Measurements from ENCODE around the gene LLCFC1. TPM values are rescaled to one million over a fixed set of nuclear protein-coding genes. Genes with fewer than 3 reads are reported as not detected.

LLCFC1 gene
- total RNA-seq, 1 experiment from 2014 or later = not detected

- TF ChIP-seq EZH2 (IDR thresholded peaks at IDR 0.05; ENCODE audit: borderline replicate concordance, low read depth, low read length, poor library complexity, severe bottlenecking) = no peak
- TF ChIP-seq CTCF (conservative IDR thresholded peaks at IDR 0.05; ENCODE audit: low read depth, low read length) = no peak
- Histone ChIP-seq H3K4me3 (ENCODE audit: low read depth, low read length, poor library complexity, severe bottlenecking) (no peak overlapping the region), H3K36me3 (ENCODE audit: insufficient read depth, low read length, poor library complexity, severe bottlenecking) (no peaks in the 10 kb centered on the region), H3K27ac (ENCODE audit: low read depth, low read length, poor library complexity, severe bottlenecking) (no peak overlapping the region), H3K4me1 (ENCODE audit: insufficient read depth, low read length, poor library complexity, severe bottlenecking) (no peaks in the 10 kb centered on the region), H3K9me3 (ENCODE audit: low read depth, low read length, poor library complexity, severe bottlenecking) (no peaks in the 10 kb centered on the region), H3K27me3 (replicated peaks; ENCODE audit: insufficient read depth, low read depth, low read length, poor library complexity) (peaks cover 21% of the 10 kb centered on the region)
- CTCF ChIA-PET = no interaction called here
- intact Hi-C loops (cut with micrococcal nuclease; ENCODE audit: unreplicated experiment) = no loop called here
- POLR2A ChIA-PET (ENCODE audit: low non-redundant PET) = no interaction called here
- BruUV-seq (replicated peaks) = no TSS peak
- DNase-seq (ENCODE audit: low spot score) = no peak
Measured at GRCh38 chr7:142910031-142910433, 29.3 kb upstream of the LLCFC1 start.

DNA sequence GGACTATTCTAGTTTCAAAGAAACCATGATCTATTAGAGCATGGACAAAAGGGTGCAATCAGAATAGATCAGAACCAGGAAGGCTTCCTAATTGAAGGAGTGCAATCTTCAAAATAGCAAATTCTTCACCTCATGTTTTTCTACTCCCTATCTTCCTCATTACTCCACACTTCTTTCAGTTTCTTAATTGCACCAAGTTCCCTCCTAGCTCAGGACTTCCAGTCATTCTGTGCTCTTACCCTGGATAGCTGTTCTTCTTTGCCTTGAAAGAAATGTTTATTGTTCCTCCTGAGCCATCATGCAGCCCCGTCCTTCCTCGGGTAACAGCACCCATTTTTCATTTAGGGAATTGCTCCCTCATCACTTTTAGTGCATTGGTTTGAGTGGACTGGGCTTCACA lies 28.8 kb upstream of the LLCFC1 start:
- no peak overlapping the region for H3K4me3 ChIP-seq (ENCODE audit: low read depth, low read length, poor library complexity, severe bottlenecking)
- H3K36me3 ChIP-seq (ENCODE audit: insufficient read depth, low read length, poor library complexity, severe bottlenecking) = no peaks in the 10 kb centered on the region
- ChIA-PET POLR2A (ENCODE audit: low non-redundant PET) (no interaction called here), CTCF (no interaction called here)
- H3K4me1 ChIP-seq (ENCODE audit: insufficient read depth, low read length, poor library complexity, severe bottlenecking) = no peaks in the 10 kb centered on the region
- H3K27ac ChIP-seq (ENCODE audit: low read depth, low read length, poor library complexity, severe bottlenecking) = no peak overlapping the region
- TF ChIP-seq CTCF (conservative IDR thresholded peaks at IDR 0.05; ENCODE audit: low read depth, low read length) = no peak
- TF ChIP-seq EZH2 (IDR thresholded peaks at IDR 0.05; ENCODE audit: borderline replicate concordance, low read depth, low read length, poor library complexity, severe bottlenecking) = no peak
- intact Hi-C loops (cut with micrococcal nuclease; ENCODE audit: unreplicated experiment) = no loop called here
- H3K9me3 ChIP-seq (ENCODE audit: low read depth, low read length, poor library complexity, severe bottlenecking) = no peaks in the 10 kb centered on the region
- peaks cover 21% of the 10 kb centered on the region for H3K27me3 ChIP-seq (replicated peaks; ENCODE audit: insufficient read depth, low read depth, low read length, poor library complexity)
- DNase-seq (ENCODE audit: low spot score) = no peak
- no TSS peak for BruUV-seq (replicated peaks)

- Histone ChIP-seq H3K36me3 (ENCODE audit: insufficient read depth, low read length, poor library complexity, severe bottlenecking) (no peaks in the 10 kb centered on the region), H3K27ac (ENCODE audit: low read depth, low read length, poor library complexity, severe bottlenecking) (no peak overlapping the region), H3K4me1 (ENCODE audit: insufficient read depth, low read length, poor library complexity, severe bottlenecking) (no peaks in the 10 kb centered on the region), H3K4me3 (ENCODE audit: low read depth, low read length, poor library complexity, severe bottlenecking) (no peak overlapping the region), H3K27me3 (replicated peaks; ENCODE audit: insufficient read depth, low read depth, low read length, poor library complexity) (peaks cover 41% of the 10 kb centered on the region), H3K9me3 (ENCODE audit: low read depth, low read length, poor library complexity, severe bottlenecking) (no peaks in the 10 kb centered on the region)
- intact Hi-C loops (cut with micrococcal nuclease; ENCODE audit: unreplicated experiment) = no loop called here
- TF ChIP-seq EZH2 (IDR thresholded peaks at IDR 0.05; ENCODE audit: borderline replicate concordance, low read depth, low read length, poor library complexity, severe bottlenecking) (no peak), CTCF (conservative IDR thresholded peaks at IDR 0.05; ENCODE audit: low read depth, low read length) (no peak)
- CTCF ChIA-PET = no interaction called here
- no TSS peak for BruUV-seq (replicated peaks)
- POLR2A ChIA-PET (ENCODE audit: low non-redundant PET) = no interaction called here
- DNase-seq (ENCODE audit: low spot score) = no peak
Measured at GRCh38 chr7:142913051-142913450, 26.2 kb upstream of the LLCFC1 start.
